Mammary epithelial cell (primary cell): Measurements from ENCODE around the gene STX8.

Source experiments
- EZH2 ChIP-seq: IDR thresholded peaks from 2 replicates; pipeline ENCODE4 v1.6.1; 2012; ENCODE audit warnings: low read length, inconsistent platforms, borderline replicate concordance
- TF ChIP-seq, protein P1 (sequence below), 2 donors: IDR thresholded peaks in 1 of 2; conservative IDR thresholded peaks in 1 of 2; 2 replicates each; pipeline ENCODE4 v1.5.1; 2011 to 2012; ENCODE audit warnings: inconsistent platforms in 2 of 2, low read length in 2 of 2, mild to moderate bottlenecking in 2 of 2, control low read depth in 1 of 2, low read depth in 1 of 2; ENCODE audit not compliant: insufficient read depth in 1 of 2; ENCODE audit errors: extremely low read depth in 1 of 2

- TF ChIP-seq, protein P1, sequence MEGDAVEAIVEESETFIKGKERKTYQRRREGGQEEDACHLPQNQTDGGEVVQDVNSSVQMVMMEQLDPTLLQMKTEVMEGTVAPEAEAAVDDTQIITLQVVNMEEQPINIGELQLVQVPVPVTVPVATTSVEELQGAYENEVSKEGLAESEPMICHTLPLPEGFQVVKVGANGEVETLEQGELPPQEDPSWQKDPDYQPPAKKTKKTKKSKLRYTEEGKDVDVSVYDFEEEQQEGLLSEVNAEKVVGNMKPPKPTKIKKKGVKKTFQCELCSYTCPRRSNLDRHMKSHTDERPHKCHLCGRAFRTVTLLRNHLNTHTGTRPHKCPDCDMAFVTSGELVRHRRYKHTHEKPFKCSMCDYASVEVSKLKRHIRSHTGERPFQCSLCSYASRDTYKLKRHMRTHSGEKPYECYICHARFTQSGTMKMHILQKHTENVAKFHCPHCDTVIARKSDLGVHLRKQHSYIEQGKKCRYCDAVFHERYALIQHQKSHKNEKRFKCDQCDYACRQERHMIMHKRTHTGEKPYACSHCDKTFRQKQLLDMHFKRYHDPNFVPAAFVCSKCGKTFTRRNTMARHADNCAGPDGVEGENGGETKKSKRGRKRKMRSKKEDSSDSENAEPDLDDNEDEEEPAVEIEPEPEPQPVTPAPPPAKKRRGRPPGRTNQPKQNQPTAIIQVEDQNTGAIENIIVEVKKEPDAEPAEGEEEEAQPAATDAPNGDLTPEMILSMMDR (conservative IDR thresholded peaks at IDR 0.05 in 1 of 2, IDR thresholded peaks at IDR 0.05 in 1 of 2; ENCODE audit: extremely low read depth in 1 of 2, insufficient read depth in 1 of 2, low read depth in 1 of 2, low read length in 2 of 2): no peak
- TF ChIP-seq EZH2: no peak
Observed at GRCh38 chr17:9308069-9308468, 267.6 kb downstream of the STX8 start.
